ENCODE results near the gene KLHL36. TPM values are rescaled to one million over a fixed set of nuclear protein-coding genes. Genes with fewer than 3 reads are reported as not detected.

Gene KLHL36
- total and polyA plus RNA-seq, 9 of the 15 experiments (the other 6 are each of a cell fraction or from before 2014, with no cell fraction given): 2.1 to 51.2 (median 18.5) TPM

DNA sequence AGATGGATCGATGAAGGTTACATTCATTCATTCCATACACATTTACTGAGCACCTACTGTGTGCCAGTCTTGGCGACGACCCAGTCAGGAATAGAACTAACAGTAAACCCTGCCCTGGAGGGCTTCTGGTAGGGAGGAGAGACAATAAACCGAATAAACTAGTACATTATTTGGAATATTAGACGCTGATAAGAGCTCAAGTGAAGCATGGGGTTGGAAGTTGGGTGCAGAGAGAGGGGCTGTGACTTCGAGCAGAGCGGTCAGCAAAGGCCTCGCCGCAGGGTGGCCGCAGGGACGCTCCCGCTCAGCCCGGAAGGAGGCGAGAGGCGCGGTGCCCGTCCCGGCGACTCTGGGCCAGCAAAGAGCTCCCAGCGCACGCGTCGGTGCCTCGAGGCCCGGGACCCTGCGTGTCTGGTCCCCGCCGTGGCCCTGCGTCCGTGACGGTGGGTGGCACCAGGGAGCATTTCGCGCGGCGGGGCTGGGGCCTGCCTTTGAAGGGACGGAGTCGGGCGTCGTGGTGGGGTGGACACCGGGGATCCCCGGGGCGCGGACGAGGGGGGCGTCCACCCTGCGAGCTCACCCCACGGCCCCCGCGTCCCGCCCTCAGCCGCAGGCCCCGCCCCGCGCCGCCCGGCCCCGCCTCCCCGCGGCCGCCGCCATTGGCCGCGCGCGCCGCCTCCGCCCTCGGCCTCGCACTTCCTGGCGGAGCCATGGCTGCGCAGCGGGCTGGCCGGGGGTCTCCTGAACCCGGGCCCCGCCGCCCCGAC, at the start of gene KLHL36 (continued):
- peak in 1 of 2 experiments; percentile 31; a peak in 2 of 4 replicates for TF ChIP-seq MNT (conservative IDR thresholded peaks at IDR 0.05)
- peak; percentile 81; the same call in 1 of the 2 replicates for TF ChIP-seq STAT6 (CRISPR knock-in tag; IDR thresholded peaks at IDR 0.05)
- peak; percentile 83 for TF ChIP-seq MTA1 (IDR thresholded peaks at IDR 0.05; ENCODE audit: borderline replicate concordance)
- TF ChIP-seq TRIM24 (IDR thresholded peaks at IDR 0.05): peak in 1 of 2 experiments; percentile 60; a peak in 1 of 4 replicates
- peak in 1 of 2 experiments; percentile 86; a peak in 2 of 4 replicates for TF ChIP-seq HDAC1 (IDR thresholded peaks at IDR 0.05)
- peak; percentile 72; the same call in 1 of the 2 replicates for TF ChIP-seq GATAD2B (IDR thresholded peaks at IDR 0.05; ENCODE audit: borderline replicate concordance)
- TF ChIP-seq RBFOX2 (IDR thresholded peaks at IDR 0.05; ENCODE audit: low read depth, low read length): peak; percentile 59
- TF ChIP-seq TGIF2 (CRISPR knock-in tag; IDR thresholded peaks at IDR 0.05): no peak
- TF ChIP-seq, protein P1, sequence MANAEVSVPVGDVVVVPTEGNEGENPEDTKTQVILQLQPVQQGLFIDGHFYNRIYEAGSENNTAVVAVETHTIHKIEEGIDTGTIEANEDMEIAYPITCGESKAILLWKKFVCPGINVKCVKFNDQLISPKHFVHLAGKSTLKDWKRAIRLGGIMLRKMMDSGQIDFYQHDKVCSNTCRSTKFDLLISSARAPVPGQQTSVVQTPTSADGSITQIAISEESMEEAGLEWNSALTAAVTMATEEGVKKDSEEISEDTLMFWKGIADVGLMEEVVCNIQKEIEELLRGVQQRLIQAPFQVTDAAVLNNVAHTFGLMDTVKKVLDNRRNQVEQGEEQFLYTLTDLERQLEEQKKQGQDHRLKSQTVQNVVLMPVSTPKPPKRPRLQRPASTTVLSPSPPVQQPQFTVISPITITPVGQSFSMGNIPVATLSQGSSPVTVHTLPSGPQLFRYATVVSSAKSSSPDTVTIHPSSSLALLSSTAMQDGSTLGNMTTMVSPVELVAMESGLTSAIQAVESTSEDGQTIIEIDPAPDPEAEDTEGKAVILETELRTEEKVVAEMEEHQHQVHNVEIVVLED (CRISPR knock-in tag; IDR thresholded peaks at IDR 0.05): peak; percentile 20; the same call in 1 of the 2 replicates
- TF ChIP-seq, protein P2, sequence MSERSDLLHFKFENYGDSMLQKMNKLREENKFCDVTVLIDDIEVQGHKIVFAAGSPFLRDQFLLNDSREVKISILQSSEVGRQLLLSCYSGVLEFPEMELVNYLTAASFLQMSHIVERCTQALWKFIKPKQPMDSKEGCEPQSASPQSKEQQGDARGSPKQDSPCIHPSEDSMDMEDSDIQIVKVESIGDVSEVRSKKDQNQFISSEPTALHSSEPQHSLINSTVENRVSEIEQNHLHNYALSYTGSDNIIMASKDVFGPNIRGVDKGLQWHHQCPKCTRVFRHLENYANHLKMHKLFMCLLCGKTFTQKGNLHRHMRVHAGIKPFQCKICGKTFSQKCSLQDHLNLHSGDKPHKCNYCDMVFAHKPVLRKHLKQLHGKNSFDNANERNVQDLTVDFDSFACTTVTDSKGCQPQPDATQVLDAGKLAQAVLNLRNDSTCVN (CRISPR knock-in tag; IDR thresholded peaks at IDR 0.05): peak; percentile 60; the same call in 1 of the 2 replicates
- peak; percentile 43 to 91 (median 87) for TF ChIP-seq YY1 (IDR thresholded peaks at IDR 0.05; ENCODE audit: borderline replicate concordance in 1 of 3, control insufficient read depth in 1 of 3, extremely low read depth in 1 of 3, insufficient read depth in 3 of 3, insufficient read length in 1 of 3, insufficient replicate concordance in 2 of 3, low read depth in 1 of 3, low read length in 2 of 3)
- TF ChIP-seq ZNF324 (CRISPR knock-in tag; IDR thresholded peaks at IDR 0.05): peak; percentile 31; the same call in 1 of the 2 replicates
- no peak for TF ChIP-seq HNRNPH1 (optimal IDR thresholded peaks at IDR 0.05; ENCODE audit: low read depth, low read length)
- peak in 1 of 2 experiments; percentile 73; a peak in 1 of 4 replicates for TF ChIP-seq TEAD1 (CRISPR knock-in tag; IDR thresholded peaks at IDR 0.05)
- 0 out of 2 replicates have a peak, but pooled peaks have one; percentile 52 for TF ChIP-seq ZNF589 (CRISPR knock-in tag; IDR thresholded peaks at IDR 0.05; ENCODE audit: low read depth)
- no peak for TF ChIP-seq NEUROD1 (IDR thresholded peaks at IDR 0.05; ENCODE audit: borderline replicate concordance, low read depth, low read length, partially characterized antibody)
- TF ChIP-seq NCOA6 (IDR thresholded peaks at IDR 0.05): no peak
- TF ChIP-seq TAF1 (IDR thresholded peaks at IDR 0.05; ENCODE audit: control insufficient read depth, extremely low read depth, insufficient read depth, low read length, severe bottlenecking): peak; percentile 54
- 0 out of 2 replicates have a peak, but pooled peaks have one; percentile 29 for TF ChIP-seq PHB (CRISPR knock-in tag; IDR thresholded peaks at IDR 0.05)
